HPDE6-E6E7 (cell line): ENCODE data around the gene SFXN4.
"Not testable (repeated sequence)": the region's sequence is repeated elsewhere in the genome, so short reads cannot be mapped to it uniquely, and the experiment has no call there.

Experiments used
- DNase-seq: peaks from one replicate; pipeline ENCODE4 v3.0.0; 2011; ENCODE audit warnings: missing footprints; ENCODE audit errors: extremely low spot score

The SFXN4 gene

GRCh38 chr10:119190353-119190752, 24.8 kb upstream of the SFXN4 start:
- peak; percentile 92 for DNase-seq

DNA sequence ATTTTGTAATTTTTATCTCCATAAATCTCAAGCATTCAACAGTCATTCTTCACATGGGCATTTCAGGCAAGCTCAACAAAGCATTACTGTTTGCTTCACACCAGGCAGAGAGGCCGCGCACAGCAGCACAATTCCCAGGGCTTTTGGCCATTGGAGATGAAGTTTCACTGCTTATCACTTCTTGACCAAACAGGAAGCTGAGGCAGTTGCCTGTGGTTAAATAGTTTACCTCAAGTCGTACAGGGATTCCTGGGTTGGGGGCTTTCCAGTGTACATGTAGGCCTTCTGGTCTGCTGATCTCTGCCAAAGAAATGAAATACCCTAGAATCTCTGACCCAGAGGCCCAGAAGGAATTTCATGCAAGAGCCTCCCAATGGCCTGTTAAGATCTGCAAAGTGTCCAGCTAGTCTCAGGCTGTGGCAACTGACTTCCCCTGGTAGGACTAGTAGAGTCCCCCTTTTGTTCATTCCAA, 24.3 kb upstream of the SFXN4 start:
- DNase-seq, result no peak

DNA sequence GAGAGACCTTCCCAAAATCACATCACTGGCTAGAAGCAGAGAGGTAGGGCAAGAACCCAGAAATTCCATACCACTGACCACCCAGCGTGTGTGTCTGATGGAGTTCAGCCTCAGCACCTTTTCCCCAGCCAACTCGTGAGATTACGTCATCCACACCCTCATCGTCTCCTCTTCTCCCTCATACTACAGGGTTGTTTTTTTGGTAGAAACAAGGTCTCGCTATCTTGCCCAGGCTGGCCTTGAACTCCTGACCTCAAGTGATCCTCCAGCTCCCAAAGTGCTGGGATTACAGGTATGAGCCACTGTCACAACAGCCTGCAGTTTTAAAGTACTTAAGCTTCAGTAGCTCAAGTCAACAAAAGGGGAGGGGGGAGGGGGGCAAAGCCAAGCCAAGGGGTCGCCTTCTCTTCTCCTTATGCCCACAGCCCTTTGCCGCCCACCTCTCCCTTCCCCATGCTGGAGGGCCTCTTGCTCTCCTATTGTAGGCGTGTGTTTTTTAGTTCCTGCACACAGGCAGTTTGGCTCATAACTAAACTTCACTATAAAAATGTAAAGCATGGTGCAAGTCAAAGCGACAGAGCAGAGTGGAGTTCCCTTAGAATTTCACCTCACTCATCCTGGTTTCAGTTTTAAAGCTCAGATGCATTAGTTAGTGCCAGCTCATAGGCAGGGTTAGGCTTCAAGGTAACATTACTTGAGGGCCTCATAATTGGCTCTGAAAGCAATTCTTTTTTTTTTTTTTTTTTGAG, 18.3 kb upstream of the SFXN4 start:
- no peak for DNase-seq

- DNase-seq, result not testable (repeated sequence)
Measured at GRCh38 chr10:119180850-119181400, 15.4 kb upstream of the SFXN4 start.

GRCh38 chr10:119178372-119179119, 13.0 kb upstream of the SFXN4 start, which contains the start of gene PRDX3:
Gene PRDX3, minus strand, starts transcription at chr10:119178812. Its CDS starts 22 bp downstream, at chr10:119178790.
- peak; percentile 82 for DNase-seq

- no peak for DNase-seq
Measured at GRCh38 chr10:119177708-119178371, 12.3 kb upstream of the SFXN4 start.

DNA sequence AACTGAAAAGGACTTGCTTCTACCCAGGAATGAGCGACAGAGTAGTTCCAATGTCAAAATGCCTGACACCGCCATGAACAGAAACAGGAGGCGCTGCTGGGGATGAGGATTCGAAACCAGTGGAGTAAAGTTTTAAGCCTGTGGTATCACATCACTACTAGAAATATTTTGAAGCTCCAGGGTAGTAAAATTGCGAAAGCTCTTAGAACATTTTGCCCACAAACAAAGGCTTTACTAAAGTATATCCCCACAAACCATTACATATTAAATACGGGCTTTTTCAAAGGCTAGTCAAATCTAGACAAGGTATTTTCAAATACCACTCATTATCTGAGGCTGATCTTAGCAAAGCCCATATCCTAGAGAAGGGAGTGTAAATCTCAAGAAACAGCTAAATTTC, 10.7 kb upstream of the SFXN4 start:
- no peak for DNase-seq

DNA sequence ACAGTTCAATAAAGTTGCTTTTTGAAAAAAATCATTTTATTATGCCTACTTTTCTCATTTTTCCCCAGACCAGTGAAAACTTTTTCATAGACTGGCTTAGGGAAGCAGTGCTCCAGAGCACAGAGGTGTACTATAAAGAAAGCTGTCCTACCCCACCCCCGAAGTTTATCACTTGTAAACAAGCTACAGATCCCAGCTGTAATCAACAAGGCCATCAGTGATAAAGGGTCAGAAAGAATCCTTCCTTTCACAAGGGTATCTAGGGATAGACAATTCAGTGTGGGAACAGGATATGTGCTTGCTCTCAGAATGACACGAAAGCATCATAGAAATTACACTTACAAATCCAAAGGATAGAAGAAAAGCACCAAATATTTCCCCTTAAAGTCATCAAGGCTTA, 8.6 kb upstream of the SFXN4 start:
- DNase-seq, result no peak

- no peak for DNase-seq
Measured at GRCh38 chr10:119167041-119167440, 1.5 kb upstream of the SFXN4 start.

GRCh38 chr10:119166564-119166963, 1.1 kb upstream of the SFXN4 start:
- no peak for DNase-seq

GRCh38 chr10:119166118-119166500, 595 bp upstream of the SFXN4 start:
- DNase-seq, result no peak

DNA sequence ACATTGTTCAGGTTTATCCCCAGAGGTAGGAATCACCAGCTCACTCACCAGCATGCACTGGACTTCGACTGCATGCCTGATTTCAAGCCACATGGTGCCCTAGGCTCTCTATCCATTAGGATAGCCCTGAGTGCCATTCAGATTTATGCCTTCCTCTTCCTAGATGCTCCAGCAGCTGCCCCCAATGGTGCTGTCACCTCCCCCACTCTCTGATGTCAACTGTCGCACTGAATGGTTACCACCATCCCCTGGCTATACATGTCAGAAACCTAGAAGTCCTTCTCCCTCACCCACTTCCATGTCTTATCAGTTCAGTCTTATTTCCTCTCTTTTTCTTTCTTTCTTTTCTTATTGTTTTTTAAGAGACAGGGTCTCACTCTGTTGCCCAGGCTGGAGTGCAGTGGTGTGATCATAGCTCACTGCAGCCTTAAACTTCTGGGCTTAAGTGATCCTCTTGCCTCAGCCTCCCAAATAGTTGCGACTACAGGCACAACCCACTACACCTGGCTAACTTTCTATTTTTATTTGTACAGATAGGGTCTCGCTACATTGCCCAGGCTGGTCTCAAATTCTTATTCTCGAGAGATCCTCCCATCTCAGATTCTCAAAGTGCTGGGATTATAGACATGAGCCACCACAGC, 2.9 kb downstream of the SFXN4 start:
- no peak for DNase-seq

DNA sequence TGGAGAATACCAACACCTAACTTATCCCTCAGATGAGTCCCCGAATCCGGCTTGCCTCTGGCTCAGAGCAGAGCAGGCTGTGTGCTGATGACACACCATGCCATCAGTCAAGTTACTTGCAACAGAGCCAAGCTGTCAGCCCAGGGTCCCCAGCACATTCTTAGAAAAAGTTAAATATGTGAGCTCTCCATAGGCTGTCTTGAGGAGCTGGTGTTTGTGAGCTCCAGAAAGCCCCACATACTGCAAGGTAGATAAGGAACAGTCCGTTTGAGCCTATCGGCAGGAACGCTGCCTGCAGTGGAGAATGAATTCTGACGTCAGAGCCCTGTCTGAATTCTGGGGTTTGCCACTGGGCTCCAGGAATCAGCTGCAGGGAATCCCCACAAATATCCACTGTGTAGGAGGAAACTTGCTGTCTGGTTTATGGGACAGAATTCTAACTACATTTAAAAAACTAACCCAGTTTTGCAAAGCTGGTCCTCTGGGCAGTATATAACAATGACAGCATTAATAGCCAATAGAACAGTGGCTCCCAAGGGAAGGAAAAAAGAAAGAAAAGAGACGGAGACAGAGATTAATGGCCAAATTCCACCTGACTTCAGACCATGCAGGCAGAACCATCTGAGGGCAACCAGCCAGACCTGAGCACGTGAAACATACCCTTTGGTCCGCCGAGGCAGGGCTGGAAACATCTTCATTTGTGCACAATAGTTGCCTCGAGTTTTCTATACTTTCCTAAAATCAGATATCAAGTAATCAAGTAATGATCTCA, 3.6 kb downstream of the SFXN4 start:
- no peak for DNase-seq

- no peak for DNase-seq
Measured at GRCh38 chr10:119159332-119159731, 6.2 kb downstream of the SFXN4 start.

- no peak for DNase-seq
Measured at GRCh38 chr10:119153661-119154060, 11.9 kb downstream of the SFXN4 start.

- no peak for DNase-seq
Measured at GRCh38 chr10:119153041-119153440, 12.5 kb downstream of the SFXN4 start.

- not testable (repeated sequence) for DNase-seq
Measured at GRCh38 chr10:119151601-119152000, 13.9 kb downstream of the SFXN4 start.

DNA sequence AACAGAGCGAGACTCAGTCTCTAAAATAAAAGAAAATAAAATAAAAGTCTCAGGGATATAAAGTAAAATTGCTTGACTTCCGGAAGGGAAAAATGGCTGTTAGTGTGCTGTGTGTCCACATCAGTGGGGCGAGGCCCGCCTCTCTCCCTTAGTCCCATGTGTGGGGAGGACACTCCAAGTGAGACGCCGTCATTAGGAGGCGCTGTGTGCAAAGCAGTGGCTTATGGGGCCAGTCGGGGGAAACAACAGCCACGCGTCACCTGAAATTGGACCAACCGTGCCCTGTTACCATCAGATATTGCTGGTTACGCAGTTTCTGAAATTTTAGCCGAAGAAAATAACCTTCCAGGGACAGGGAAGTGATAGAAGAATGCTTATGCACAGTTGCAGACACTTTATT, 15.8 kb downstream of the SFXN4 start:
- DNase-seq, result no peak

DNA sequence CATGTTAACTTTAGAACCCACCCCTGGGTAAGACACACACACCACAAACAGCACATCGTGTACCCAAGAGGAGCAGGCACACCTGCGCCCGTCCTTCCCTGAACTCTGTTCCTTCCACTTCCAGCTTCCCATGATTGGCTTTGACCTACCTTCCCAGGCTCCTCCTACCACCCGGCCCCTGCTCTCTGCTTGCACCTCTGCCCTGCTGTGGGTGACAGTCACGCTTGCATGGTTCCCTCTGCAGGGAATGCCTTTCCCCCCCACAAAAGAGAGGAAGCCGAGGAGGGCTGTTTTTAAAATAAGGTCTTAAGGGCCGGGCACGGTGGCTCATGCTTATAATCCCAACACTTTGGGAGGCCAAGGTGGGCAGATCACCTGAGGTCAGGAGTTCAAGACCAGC, 16.4 kb downstream of the SFXN4 start:
- no peak for DNase-seq

DNA sequence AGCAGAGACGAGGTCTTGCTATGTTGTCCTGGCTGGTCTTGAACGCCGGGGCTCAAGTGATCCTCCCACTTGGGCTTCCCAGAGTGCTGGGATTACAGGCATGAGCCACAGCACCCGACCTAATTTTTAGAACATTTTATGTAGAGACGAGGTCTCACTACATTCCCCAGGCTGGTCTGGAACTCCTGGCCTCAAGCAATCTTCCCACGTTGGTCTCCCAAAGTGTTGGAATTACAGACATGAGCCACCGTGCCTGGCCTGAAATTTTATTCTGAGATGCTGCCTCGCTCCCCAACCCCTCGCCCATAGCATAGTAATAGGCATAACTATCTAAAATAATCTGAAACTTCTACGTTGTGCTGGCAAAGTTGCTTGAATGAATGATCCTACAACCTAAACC, 21.9 kb downstream of the SFXN4 start:
- no peak for DNase-seq
